Measurements from ENCODE around the gene HSF4. TPM values are rescaled to one million over a fixed set of nuclear protein-coding genes. Genes with fewer than 3 reads are reported as not detected.

Gene HSF4
- total RNA-seq, 1 donor from 2014 or later: 0.63 TPM

DNA sequence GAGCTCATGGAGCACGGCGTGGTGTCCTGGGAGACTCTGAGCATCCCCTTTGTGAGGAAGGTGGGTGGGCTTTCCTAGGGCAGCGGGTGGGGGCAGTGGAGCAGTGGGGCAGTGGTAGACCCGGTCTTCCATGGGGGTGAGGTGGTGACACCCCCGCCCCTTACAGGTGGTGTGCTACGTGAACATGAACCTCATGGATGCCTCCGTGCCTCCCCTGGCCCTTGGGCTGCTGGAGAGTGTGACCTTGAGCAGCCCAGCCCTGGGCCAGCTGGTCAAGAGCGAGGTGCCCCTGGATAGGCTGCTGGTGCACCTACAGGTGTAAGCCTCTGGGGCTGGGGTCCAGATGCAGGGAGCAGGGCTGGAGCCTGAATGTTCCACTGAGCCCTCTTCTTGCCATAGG, 35.9 kb downstream of the HSF4 start:
- TF ChIP-seq, protein P1, sequence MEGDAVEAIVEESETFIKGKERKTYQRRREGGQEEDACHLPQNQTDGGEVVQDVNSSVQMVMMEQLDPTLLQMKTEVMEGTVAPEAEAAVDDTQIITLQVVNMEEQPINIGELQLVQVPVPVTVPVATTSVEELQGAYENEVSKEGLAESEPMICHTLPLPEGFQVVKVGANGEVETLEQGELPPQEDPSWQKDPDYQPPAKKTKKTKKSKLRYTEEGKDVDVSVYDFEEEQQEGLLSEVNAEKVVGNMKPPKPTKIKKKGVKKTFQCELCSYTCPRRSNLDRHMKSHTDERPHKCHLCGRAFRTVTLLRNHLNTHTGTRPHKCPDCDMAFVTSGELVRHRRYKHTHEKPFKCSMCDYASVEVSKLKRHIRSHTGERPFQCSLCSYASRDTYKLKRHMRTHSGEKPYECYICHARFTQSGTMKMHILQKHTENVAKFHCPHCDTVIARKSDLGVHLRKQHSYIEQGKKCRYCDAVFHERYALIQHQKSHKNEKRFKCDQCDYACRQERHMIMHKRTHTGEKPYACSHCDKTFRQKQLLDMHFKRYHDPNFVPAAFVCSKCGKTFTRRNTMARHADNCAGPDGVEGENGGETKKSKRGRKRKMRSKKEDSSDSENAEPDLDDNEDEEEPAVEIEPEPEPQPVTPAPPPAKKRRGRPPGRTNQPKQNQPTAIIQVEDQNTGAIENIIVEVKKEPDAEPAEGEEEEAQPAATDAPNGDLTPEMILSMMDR (conservative IDR thresholded peaks at IDR 0.05; ENCODE audit: low read depth, low read length): no peak
- no peak for DNase-seq (ENCODE audit: low read depth)
- H3K4me3 ChIP-seq (ENCODE audit: low read depth, low read length): no peak overlapping the region

DNA sequence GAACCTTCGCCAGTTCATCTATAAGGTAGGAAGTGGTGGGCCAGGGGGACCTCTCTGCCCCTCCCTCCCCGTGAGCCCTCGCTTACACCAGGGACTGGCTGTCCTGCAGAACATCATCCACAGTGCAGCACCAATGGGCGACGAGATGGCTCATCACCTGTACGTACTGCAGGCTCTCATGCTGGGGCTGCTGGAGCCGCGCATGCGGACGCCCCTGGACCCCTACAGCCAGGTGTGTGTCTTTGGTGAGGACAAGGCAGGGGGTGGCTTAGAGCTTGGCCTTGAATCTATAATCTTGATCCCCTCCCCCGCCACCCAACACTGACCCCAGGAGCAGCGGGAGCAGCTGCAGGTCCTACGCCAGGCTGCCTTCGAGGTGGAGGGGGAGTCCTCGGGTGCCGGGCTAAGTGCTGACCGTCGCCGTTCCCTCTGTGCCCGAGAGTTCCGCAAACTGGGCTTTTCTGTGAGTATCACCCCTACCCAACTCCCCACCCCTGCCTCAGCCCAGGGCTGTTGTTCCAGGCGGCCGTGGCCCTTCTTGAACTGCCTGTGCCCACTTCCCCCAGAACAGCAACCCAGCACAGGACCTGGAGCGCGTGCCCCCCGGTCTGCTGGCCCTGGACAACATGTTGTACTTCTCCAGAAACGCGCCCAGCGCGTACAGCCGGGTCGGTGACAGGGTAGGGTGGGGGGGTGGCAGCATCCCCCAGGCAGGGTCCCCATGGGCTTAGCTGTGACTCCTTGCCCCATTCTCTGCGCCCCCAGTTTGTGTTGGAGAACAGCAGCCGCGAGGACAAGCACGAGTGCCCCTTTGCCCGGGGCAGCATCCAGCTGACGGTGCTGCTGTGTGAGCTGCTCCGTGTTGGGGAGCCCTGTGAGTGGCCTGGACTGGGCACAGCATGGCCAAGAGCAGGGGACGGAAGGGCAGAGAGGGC, 37.1 kb downstream of the HSF4 start:
- no peak for DNase-seq (ENCODE audit: low read depth)
- TF ChIP-seq, protein P1 (conservative IDR thresholded peaks at IDR 0.05; ENCODE audit: low read depth, low read length): no peak
- H3K4me3 ChIP-seq (ENCODE audit: low read depth, low read length): no peak overlapping the region

DNA sequence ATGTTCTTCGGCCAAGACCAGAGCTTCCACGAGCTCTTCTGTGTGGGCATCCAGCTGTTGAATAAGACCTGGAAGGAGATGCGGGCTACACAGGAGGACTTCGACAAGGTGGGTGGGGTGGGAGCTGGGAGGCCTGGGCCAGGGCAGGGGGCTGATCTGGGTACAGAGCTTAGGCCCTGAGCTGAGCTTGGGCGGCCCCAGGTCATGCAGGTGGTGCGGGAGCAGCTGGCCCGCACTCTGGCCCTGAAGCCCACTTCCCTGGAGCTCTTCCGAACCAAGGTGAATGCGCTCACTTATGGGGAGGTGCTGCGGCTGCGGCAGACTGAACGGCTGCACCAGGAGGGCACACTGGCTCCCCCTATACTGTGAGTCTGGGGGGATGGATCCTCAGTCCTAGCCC, 37.9 kb downstream of the HSF4 start:
- H3K4me3 ChIP-seq (ENCODE audit: low read depth, low read length): no peak overlapping the region
- DNase-seq (ENCODE audit: low read depth): no peak
- TF ChIP-seq, protein P1 (conservative IDR thresholded peaks at IDR 0.05; ENCODE audit: low read depth, low read length): no peak

DNA sequence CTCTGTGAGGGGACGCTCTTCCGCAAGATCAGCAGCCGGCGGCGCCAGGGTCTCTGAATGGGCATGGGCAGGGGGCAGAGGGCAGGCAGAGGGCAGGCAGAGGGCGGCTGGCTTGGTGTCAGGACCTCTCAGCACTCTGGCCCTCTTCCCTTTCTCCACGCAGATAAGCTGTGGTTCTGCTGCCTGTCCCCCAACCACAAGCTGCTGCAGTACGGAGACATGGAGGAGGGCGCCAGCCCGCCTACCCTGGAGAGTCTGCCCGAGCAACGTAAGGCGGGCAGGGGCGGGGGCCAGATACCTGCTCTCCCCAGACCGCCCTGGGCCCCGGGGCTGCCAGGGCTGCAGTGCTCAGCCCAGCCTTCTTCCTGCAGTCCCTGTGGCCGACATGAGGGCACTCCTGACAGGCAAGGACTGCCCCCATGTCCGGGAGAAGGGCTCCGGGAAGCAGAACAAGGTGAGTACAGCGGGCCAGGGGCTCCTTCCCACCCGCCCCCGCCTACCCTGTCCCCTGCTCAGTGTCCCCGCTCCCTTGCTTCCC, 38.5 kb downstream of the HSF4 start:
- H3K4me3 ChIP-seq (ENCODE audit: low read depth, low read length): no peak overlapping the region
- TF ChIP-seq, protein P1 (conservative IDR thresholded peaks at IDR 0.05; ENCODE audit: low read depth, low read length): no peak
- DNase-seq (ENCODE audit: low read depth): no peak

DNA sequence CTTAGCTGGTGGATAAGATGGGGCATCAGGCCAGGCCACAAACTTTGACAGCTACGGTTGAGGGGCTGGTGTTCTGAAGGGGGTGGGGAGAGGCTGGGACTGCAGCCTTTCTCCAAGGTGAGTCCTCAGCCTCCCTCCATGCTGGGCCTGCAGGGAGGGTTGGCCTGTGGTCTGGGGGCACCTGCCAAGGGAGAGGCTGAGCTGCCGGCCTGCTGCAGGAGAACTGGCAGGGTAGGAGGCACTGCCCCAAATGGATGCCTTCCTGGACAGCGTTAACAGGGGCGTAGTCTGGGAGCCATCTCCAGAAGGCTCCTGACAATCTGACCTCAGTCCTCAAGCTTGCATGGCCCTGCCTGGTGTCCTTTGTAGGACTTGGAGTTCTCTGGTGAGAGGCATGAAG, 39.5 kb downstream of the HSF4 start:
- TF ChIP-seq, protein P1 (conservative IDR thresholded peaks at IDR 0.05; ENCODE audit: low read depth, low read length): no peak

DNA sequence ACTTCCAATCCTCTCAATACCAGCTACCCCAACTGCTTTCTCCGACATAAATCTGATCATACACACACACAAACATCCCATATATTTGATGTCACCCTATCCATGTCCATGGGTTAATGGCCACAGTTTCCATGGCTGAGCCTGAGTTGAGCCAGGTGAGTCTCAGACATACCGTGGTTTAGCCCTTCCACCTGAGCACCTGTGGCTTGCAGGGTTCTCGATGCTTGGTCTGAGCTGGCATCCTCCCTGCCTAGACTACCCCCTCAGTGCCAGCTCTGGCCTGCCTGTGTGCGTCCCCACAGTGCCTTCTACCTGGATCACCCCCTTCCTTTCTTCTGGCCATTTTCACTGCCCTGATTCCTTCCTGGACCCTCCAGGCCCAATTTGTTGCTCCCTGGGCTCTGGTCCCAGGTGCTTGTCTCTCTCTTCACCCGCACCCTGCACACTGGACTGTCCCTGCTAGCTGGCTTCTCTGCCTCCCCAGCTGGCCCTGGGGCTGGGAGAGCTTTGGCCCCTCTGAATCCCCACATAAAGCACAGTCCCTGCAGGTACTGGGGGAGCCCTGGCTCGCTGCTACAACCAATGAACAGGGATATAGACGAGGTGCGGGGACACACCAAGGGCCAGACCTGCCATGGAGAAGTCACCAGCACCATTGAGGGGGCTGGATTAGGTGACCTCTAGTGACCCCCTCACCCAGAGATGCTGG, 41.7 kb downstream of the HSF4 start:
- H3K4me3 ChIP-seq (ENCODE audit: low read depth, low read length): no peak overlapping the region
- DNase-seq (ENCODE audit: low read depth): no peak
- TF ChIP-seq, protein P1 (conservative IDR thresholded peaks at IDR 0.05; ENCODE audit: low read depth, low read length): no peak

More for the DNA sequence above, 39.5 kb downstream of the HSF4 start:
- no peak overlapping the region for H3K4me3 ChIP-seq (ENCODE audit: low read depth, low read length)
- no peak for DNase-seq (ENCODE audit: low read depth)
